Activated naive CD4-positive, alpha-beta T cell treated with anti-CD3 and anti-CD28 coated beads, Interleukin-2, amount 50 U/mL, for 72 hours (primary cell): ENCODE results near the gene COLEC11. TPM values are rescaled to one million over a fixed set of nuclear protein-coding genes. Genes with fewer than 3 reads are reported as not detected.

Experiments
- ATAC-seq, 2 donors: fragments of 150-1000 bp; cut with Tn5 transposase; 2 replicates each; pipeline ENCODE4 v1.10.0; 2021; ENCODE audit warnings: mild to moderate bottlenecking in 2 of 2, moderate library complexity in 2 of 2
- DNase-seq, 2 donors: peaks; one replicate each; pipeline ENCODE4 v3.0.0; 2021 to 2022; ENCODE audit warnings: low spot score in 2 of 2
- H3K27ac Mint-ChIP-seq, 2 donors: one replicate each; pipeline ENCODE4 v1.8.0; 2022; ENCODE audit warnings: mild to moderate bottlenecking in 2 of 2, mixed read lengths in 2 of 2
- H3K36me3 Mint-ChIP-seq, 2 donors: one replicate each; pipeline ENCODE4 v1.8.0; 2022; ENCODE audit warnings: mixed read lengths in 2 of 2
- H3K9me3 Mint-ChIP-seq, 2 donors: one replicate each; pipeline ENCODE4 v1.8.0; 2022; ENCODE audit warnings: mixed read lengths in 2 of 2
- total RNA-seq, 2 donors: library from RNA; stranded (reverse); gene quantifications; one replicate each; pipeline ENCODE4 v1.2.3, GENCODE V29; 2022

COLEC11 gene
- total RNA-seq, 2 donors from 2014 or later: not detected

DNA sequence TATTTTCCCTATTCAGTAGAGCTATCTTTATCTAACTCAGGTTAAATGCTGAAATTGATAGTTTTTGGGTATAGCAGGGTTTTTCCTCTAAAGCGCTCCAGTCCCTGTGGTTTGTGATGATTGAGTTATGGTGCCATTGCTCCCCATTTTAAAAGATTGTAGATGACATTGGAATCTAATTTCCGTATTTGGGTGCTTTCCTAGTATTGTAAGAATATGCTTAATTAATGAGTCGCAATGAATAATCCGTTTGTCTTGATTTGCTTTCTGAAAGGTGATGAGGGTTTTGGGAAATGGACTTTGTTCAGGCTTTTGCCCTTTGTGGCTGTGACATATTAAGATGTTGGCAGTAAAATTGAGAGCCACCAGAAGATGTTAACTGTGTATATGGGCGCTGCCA is 15.9 kb upstream of the COLEC11 start:
- no peaks in the 10 kb centered on the region for H3K9me3 Mint-ChIP-seq
- peak overlapping the region; percentile 74 to 94 for H3K27ac Mint-ChIP-seq
- ATAC-seq (no peak), DNase-seq (no peak)
- H3K36me3 Mint-ChIP-seq: peaks cover 51 to 65% of the 10 kb centered on the region in 2 donors

DNA sequence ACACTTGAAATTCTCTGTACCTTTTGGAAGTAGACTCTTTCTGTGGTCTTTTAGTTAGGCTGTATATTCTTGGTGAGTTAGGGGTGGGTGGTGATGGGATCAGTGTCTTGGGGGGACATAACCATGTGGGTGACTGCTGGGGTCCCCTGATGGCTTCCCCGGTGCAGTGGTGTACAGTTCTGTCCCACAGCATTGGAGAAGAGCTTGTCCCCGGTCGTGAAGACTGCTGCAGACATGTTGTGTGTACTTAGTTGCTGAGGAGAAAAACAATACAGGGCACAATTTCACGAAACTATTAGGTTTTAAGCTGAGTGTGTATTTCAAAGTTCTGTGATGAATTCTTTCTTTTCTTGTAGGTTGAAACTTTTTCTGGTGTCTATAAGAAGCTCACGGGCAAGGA is 14.5 kb upstream of the COLEC11 start:
- Mint-ChIP-seq H3K27ac (peak overlapping the region in 1 of 2 donors; percentile 17), H3K9me3 (no peaks in the 10 kb centered on the region), H3K36me3 (peaks cover 44 to 65% of the 10 kb centered on the region in 2 donors)
- no peak for ATAC-seq
- DNase-seq: no peak

DNA sequence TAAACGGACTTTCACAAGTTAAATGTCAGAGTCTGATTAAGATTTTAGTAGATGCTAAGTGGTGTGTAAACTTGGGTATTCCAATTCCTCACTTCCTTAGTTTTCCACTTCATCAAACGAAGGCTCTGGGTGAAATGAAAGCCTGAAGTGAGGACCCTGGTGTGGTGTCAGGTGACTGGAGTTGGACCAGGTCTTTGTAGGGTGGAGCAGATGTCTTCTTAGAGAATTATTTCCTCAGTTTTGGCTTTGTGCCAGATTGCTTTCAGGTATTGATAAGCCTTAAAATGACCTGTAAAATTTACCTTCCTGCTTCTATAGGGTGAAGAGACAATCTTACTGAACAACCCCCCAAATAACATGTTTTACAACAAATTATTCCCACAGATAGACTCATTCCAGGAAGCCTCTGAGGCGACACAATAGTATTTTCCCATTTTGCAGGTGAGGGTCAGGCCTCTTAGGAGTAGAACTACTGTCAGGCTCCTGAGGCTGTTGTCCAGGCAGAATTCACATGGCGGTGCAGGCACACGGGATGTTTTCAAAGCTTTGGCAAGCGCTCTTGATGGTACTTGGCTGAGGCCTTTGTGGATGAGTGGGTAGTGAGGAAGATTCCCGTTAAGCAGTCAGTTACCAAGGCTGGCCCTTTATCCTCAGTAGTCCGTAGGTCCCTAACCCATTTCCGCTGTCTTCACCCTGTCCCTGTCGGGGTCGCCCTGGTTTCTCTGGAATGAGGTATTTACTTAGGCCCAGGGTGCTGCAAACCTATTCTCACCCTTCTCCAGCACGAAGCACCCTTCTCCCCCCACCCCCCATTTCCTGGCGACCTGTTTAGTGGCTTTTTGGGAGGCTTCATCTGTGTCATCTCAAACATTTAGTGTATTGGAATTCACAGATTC is 13.3 kb upstream of the COLEC11 start:
- H3K36me3 Mint-ChIP-seq: peaks cover 34 to 55% of the 10 kb centered on the region in 2 donors
- H3K9me3 Mint-ChIP-seq: no peaks in the 10 kb centered on the region
- DNase-seq (no peak), ATAC-seq (no peak)
- peak overlapping the region in 1 of 2 donors; percentile 87 for H3K27ac Mint-ChIP-seq

DNA sequence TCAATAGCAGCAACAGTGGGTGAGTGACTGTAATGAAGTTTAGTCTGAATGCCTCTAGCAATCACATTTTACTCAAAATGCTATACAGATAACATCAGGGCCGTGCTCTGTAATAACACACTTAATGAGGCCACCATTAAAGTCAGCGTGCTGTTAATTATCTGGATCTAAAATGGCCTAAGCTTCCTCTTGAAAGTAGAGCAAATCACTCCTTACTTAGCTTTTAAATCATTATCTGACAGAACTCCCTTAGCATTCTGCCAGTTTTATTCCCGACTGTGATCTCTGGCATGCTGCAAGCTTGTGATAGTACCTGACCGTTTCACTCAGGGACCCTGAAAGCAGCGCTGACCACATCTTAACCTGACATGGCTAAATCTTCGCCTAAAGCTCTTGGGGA is 10.8 kb upstream of the COLEC11 start:
- H3K36me3 Mint-ChIP-seq: peaks cover 13 to 30% of the 10 kb centered on the region in 2 donors
- ATAC-seq (no peak), DNase-seq (no peak)
- no peak overlapping the region for H3K27ac Mint-ChIP-seq
- no peaks in the 10 kb centered on the region for H3K9me3 Mint-ChIP-seq

DNA sequence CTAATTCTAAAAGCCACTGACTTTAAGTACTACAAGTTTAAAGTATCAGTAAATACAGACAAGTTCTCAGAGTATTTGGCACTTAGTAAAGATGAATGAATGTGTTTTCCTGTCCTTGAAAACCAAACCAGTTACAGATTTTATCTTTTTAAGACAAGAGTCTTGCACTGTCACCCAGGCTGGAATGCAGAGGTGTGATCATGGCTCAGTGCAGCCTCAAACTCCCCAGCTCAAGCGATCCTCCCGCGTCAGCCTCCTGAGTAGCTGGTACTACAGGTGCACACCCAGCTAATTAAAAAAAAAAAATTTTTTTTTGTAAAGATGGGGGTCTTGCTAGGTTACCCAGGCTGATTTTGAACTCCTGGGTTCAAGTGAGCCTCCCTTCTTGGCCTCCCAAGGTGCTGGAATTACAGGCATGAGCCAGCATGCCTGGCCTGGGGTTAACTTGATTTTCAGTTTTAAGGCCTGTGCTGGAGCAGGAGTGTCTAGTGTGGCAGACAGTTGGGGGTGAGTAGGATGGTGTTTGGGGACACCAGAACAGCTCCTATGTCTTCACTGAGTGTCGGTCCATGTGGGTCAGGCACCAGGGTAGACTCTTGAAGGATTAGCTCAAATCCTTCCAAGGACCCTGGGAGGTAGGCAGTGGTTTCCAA is 10.2 kb upstream of the COLEC11 start:
- H3K27ac Mint-ChIP-seq: peak overlapping the region in 1 of 2 donors; percentile 22
- peaks cover 7 to 23% of the 10 kb centered on the region in 2 donors for H3K36me3 Mint-ChIP-seq
- peak in 1 of 2 donors; percentile 21 for ATAC-seq
- DNase-seq: no peak
- no peaks in the 10 kb centered on the region for H3K9me3 Mint-ChIP-seq

DNA sequence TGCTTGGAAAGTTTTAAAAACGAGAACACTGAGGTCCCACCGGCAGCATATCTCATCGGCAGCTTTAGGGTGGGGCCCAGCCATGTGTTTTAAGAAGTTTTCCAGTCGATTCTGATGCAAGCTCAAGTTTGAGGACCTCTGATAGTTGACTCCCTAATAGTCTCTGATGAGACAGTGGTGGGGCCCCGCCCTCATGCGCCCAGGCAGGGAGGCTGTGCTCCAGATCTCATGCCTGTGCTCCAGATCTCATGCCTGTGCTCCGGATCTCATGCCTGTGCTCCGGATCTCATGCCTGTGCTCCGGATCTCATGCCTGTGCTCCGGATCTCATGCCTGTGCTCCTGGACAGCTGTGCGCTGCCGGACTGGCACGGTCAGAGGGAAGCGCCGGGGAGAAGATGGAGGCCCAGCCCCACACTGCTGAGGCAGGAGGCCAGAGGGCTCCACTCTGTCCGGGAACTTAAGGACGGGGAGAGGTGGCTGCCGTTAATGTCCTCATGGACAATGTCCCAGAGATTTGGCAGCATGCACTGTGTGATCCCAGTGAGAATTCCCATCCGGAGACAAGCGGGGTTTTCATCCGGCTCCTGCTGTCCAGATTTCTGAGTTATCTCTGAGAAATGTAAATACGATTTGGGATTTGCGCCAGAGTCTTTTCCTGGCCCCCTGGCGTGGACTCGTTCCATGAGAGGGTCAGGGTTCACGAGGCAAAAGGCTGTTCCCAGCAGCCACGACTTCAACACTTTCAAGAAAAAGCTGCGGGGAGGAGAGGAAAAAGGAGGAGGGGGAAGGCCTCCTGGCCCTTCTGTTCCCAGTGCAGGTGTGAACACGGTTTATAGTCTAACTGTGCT is 9.4 kb upstream of the COLEC11 start:
- ATAC-seq (peak in 1 of 2 donors; percentile 9), DNase-seq (no peak)
- Mint-ChIP-seq H3K9me3 (no peaks in the 10 kb centered on the region), H3K36me3 (peaks cover 5 to 17% of the 10 kb centered on the region in 2 donors), H3K27ac (no peak overlapping the region)

DNA sequence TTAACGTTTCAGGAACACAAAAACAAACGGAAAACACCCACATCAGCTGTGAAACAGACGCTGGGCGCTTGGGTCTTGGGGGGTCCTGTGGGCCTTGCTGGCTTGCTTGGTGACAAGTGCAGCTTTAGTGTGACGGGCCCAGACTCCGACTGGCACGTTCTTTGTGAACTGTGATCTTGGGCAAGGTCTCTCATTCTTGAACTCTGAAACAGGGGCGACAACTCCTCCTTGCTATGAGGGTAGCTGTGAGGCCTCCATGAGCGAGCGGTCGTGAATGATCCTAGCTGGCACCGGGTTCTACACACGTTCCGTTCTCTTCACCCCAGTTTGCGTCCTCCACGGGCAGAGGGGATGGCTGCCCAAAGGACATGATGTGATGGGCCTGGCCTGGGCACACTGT is 8.7 kb upstream of the COLEC11 start:
- Mint-ChIP-seq H3K36me3 (peaks cover 0 to 11% of the 10 kb centered on the region in 2 donors), H3K9me3 (no peaks in the 10 kb centered on the region), H3K27ac (no peak overlapping the region)
- DNase-seq: no peak
- peak in 1 of 2 donors; percentile 22 for ATAC-seq

DNA sequence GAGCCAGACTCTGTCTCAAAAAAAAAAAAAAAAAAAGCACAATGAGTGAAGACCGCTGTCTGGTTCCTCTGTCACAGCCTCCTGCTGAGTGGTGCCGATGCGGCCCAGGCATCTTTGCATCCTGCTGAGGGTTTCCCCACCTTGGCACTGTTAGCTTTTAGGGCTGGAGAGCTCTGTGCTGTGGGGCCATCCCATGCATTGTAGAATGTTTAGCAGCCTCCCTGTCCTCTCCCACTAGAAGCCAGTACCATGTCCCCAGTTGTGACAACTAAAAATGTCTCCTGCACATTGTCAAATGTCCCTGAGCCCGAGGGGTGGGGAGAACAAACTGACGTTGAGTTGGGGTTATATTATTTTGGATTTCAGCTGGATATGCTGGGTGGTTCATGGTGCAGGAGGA is 7.9 kb upstream of the COLEC11 start:
- H3K27ac Mint-ChIP-seq: no peak overlapping the region
- peak in 1 of 2 donors; percentile 11 for ATAC-seq
- no peaks in the 10 kb centered on the region for H3K9me3 Mint-ChIP-seq
- peaks cover 0 to 4% of the 10 kb centered on the region in 2 donors for H3K36me3 Mint-ChIP-seq
- no peak for DNase-seq

DNA sequence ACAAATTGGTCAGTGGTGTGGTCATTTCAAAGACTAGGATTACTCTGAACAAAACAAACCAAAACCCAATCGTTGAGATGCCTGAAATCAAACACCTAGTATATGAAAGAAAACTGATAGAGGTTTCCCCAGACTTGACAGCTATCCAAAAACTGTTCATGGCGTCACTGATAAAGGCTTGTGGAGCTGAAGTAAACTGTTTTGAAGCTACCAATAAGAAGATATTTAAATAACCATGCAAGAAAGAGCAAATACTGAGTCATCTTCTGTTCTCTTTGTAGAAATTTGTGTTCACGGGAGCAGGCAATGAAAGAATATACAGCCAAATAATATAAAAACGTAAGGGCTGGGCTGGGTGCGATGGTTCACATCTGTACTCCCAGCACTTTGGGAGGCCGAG is 7.5 kb upstream of the COLEC11 start:
- H3K27ac Mint-ChIP-seq: no peak overlapping the region
- ATAC-seq (no peak), DNase-seq (no peak)
- H3K9me3 Mint-ChIP-seq: no peaks in the 10 kb centered on the region
- peaks cover 0 to 4% of the 10 kb centered on the region in 2 donors for H3K36me3 Mint-ChIP-seq

DNA sequence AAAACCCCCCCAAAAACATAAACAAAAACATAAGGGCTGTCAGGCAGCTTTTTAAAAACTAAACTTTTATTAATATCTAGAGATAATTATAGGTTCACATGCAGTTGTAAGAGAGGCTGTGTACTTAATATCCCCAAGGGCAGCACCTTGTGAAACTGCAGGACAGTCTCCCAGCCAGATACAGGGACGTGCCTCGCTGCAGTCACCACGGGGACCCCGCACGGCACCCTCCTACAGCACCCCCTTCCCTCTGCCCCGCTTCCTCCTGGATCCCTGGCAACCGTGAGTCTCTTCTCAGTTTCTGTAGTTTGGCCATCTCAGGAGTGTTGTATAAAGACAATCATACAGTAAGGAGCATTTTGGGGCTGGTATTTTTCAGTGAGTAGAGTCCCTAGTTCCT is 6.8 kb upstream of the COLEC11 start:
- no peak for ATAC-seq
- DNase-seq: no peak
- H3K36me3 Mint-ChIP-seq: peaks cover 0 to 2% of the 10 kb centered on the region in 2 donors
- H3K9me3 Mint-ChIP-seq: no peaks in the 10 kb centered on the region
- H3K27ac Mint-ChIP-seq: no peak overlapping the region

DNA sequence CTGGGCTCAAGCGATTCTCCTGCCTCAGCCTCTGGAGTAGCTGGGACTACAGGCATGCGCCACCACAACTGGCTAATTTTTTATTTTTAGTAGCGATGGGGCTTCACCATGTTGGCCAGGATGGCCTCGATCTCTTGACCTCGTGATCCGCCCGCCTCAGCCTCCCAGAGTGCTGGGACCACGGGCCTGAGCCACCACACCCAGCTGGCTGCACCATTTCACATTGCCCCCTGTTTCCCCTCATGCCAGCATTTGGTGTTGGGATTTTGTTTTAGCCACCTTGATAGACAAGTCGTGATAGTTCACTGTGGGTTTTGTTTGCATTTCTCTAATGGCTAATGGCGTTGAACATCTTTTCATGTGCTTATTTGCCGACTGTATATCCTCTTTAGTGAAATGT is 5.8 kb upstream of the COLEC11 start:
- Mint-ChIP-seq H3K36me3 (no peaks in the 10 kb centered on the region), H3K27ac (no peak overlapping the region), H3K9me3 (no peaks in the 10 kb centered on the region)
- DNase-seq: no peak
- no peak for ATAC-seq

DNA sequence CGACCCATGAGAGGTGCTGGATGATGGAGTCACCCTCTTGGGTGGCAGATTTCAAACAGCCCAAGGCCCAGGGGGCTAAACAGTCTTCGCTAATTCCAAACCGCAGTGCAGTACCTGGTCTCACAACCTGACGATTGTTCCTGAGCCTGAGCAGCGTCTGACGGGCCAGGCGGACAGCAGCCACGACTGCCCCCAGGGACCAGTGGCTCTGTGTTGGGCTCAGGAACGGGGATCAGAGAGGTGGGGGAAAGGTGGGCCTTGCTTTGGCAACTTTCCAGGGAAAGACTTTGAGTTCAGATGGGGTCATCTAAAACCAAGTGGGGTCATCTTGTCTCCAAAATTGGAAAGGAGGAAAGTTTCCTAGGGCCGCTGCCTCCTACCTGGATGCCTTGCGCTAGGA is 492 bp downstream of the COLEC11 start:
- Mint-ChIP-seq H3K36me3 (no peaks in the 10 kb centered on the region), H3K27ac (no peak overlapping the region), H3K9me3 (no peaks in the 10 kb centered on the region)
- DNase-seq (no peak), ATAC-seq (no peak)

DNA sequence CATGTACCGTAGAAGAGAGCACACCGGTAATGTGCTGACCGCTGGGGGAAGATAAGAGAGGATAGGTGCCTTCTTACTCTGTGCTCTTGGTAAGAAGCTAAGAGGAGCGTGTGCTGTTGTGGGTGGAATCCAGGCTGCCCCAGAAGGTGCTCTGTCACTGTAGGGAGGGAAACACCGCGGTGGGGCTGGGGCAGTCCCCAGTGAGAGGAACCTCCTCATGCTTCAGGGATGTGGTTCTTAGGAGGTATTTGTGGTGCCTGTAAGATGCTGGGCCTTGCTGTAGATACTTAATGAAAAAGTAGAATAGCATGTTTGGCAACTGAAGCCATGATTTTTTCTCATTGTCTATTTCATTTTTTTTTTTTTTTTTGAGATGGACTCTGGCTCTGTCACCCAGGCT is 1.1 kb downstream of the COLEC11 start:
- ATAC-seq: peak; percentile 89 to 97
- Mint-ChIP-seq H3K27ac (no peak overlapping the region), H3K36me3 (no peaks in the 10 kb centered on the region), H3K9me3 (no peaks in the 10 kb centered on the region)
- peak in 1 of 2 donors; percentile 33 for DNase-seq

DNA sequence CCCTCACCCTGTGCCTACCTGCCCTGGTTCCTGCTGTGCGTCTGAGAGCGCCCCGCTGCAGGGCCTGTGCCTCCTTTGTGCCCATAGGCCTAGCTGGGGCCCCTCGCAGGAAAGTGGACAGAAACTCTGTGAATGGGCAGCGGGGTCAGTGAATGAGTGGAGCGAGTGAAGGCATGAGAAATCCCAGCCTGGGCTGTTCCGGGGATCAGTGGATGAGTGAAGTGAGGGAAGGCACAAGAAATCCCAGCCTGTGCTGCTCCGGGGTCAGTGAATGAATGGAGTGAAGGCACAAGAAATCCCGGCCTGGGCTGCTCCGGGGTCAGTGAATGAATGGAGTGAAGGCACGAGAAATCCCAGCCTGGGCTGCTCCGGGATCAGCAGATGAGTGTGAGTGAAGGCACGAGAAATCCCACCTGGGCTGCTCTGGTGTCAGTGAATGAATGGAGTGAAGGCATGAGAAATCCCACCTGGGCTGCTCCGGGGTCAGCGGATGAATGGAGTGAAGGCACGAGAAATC is 2.0 kb downstream of the COLEC11 start:
- ATAC-seq (no peak), DNase-seq (no peak)
- Mint-ChIP-seq H3K36me3 (no peaks in the 10 kb centered on the region), H3K9me3 (no peaks in the 10 kb centered on the region), H3K27ac (peak overlapping the region; percentile 22 to 83)

DNA sequence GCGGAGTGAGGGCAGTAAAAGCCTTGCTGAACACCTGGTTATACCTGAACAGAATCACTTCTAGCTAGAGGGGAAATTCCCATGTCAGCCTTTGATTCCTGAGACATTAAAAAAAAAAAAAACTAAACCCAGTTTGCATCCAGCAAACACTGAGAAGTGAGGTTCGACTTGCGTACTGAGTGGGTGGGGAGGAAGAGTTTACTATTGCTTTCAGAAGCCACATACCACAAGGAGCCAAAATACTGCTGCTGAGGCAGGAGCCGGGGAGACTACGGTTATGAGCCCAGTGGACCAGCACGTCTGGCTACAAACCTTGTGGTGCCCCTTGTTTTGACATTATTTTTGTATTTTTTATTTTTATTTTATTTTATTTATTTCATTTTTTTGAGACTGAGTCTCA is 2.7 kb downstream of the COLEC11 start:
- Mint-ChIP-seq H3K27ac (peak overlapping the region in 1 of 2 donors; percentile 83), H3K36me3 (no peaks in the 10 kb centered on the region), H3K9me3 (no peaks in the 10 kb centered on the region)
- peak; percentile 36 to 78 for ATAC-seq
- no peak for DNase-seq

DNA sequence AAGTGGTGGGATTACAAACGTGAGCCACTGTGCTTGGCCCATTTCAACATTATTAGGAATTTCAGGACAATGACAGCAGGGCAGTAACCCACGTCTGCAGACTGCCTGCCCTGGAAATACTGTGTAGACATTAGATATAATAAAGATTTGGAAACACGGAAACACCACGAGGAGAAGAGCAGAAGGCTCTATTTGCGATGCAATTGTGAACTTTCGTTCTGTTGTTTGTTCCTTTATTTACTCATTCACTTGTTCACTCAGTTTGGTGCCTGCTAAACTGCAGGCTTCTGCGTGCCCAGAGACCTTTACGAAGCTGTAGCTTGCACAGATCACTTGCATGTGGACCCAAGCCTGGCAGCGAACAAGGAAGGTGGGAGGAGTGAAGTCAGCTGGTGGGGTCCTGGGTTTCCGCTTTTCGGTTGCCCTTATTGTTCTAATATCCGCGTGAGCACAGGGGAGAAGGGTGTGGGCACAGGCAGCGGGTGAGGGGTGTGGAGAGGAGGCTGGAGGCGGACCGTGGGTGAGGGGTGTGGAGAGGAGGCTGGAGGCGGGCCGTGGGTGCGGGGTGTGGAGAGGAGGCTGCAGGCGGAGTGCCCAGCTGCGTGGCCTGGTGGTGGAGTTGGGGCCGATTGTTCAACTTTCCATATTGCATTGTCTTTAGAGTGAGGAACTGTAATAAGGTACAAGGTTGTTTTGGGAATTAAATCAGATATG is 3.4 kb downstream of the COLEC11 start:
- no peak for DNase-seq
- Mint-ChIP-seq H3K27ac (no peak overlapping the region), H3K9me3 (no peaks in the 10 kb centered on the region), H3K36me3 (no peaks in the 10 kb centered on the region)
- ATAC-seq: no peak
